GM13977 (cell line): ENCODE data around the gene ERGIC1.

Source experiments
- DNase-seq: peaks from one replicate; pipeline ENCODE4 v3.0.0; 2012; ENCODE audit warnings: low spot score
- in situ Hi-C: fragments of 300-500 bp; cut with MboI; formaldehyde crosslinking; loops from one replicate; pipeline ENCODE4 v1.12.0; 2022; ENCODE audit warnings: low sequenced_read_pairs, low pct_unique_long_range_greater_than_20kb, mixed read lengths, inconsistent platforms; ENCODE audit not compliant: unreplicated experiment
- TF ChIP-seq, protein P1 (sequence below): IDR thresholded peaks from 2 replicates; pipeline ENCODE4 v1.5.1; 2012; ENCODE audit warnings: mild to moderate bottlenecking, control low read depth; ENCODE audit not compliant: insufficient read depth; ENCODE audit errors: extremely low read depth, missing control alignments

Gene ERGIC1

DNA sequence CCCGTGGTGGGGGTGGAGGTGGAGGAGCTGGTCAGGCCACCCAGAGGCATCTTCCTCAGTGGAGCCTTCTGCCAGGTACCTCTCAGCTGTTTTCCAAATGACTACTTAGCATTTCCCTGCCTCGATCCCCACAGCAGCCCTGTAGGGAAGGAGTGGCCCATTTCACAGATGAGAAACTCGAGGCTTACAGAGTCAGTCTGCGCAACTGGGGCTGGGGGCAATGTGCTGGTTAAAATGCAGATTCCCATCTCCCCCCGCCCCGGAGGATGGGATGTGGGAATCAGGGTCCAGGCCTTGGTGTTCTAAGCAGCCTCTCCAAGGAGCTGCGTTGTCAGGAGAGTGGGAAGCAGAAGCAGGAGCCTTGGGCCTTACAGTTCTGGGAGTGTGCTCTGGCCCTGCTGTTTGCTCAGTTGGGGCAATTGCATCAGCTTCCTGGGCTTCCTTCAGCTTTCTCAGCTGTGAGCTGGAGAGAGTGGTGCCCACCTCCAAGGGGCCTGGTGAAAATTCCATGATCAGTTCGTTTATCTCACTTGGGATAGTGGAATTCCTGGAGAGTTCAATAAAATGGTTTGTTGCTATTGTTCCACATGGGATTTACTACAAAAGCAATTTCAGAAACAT, 19.4 kb downstream of the ERGIC1 start:
- in situ Hi-C loops, result no loop called here
- TF ChIP-seq, protein P1, sequence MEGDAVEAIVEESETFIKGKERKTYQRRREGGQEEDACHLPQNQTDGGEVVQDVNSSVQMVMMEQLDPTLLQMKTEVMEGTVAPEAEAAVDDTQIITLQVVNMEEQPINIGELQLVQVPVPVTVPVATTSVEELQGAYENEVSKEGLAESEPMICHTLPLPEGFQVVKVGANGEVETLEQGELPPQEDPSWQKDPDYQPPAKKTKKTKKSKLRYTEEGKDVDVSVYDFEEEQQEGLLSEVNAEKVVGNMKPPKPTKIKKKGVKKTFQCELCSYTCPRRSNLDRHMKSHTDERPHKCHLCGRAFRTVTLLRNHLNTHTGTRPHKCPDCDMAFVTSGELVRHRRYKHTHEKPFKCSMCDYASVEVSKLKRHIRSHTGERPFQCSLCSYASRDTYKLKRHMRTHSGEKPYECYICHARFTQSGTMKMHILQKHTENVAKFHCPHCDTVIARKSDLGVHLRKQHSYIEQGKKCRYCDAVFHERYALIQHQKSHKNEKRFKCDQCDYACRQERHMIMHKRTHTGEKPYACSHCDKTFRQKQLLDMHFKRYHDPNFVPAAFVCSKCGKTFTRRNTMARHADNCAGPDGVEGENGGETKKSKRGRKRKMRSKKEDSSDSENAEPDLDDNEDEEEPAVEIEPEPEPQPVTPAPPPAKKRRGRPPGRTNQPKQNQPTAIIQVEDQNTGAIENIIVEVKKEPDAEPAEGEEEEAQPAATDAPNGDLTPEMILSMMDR, result no peak
- no peak for DNase-seq

DNA sequence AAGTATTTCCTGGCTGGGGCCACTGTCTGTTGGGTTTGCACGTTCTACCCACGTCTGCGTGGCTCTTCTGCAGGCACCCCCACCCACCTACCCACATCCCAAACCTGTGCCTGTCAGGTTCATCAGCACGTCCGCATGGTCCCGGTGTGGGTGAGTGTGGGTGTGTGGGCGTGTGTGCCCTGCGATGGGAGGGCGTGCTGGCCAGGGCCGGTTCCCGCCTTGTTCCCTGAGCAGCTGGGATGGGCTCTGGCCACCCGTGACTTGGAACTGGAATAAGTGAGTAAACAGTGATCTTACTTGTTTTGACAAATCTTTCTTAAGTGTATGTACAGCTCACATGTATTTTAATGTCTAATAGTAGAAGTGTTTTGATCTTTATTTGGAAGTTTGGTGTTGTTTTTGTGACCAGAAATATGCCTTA, 20.4 kb downstream of the ERGIC1 start:
- TF ChIP-seq, protein P1, result no peak
- DNase-seq, result no peak
- in situ Hi-C loops, result no loop called here

DNA sequence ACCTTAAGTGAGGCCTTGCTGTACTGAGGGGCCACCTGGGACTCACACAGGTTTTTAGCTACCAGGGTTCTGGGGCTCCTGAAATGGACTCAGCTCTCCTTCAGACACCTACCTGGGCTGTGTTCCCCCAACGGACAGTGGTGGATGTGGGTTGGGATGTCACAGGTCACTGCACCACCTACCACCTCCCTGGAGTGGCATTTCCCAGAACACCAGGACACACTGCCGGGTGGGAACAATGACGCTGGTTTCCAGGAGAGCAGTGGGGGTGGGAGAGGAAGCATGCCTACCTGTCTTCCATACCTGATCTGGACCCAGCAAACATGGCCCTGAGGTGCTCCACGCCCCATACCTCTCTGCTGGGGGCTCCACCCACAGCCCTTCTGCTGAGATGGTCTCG, 20.9 kb downstream of the ERGIC1 start:
- TF ChIP-seq, protein P1, result no peak
- DNase-seq, result no peak
- in situ Hi-C loops, result no loop called here

DNA sequence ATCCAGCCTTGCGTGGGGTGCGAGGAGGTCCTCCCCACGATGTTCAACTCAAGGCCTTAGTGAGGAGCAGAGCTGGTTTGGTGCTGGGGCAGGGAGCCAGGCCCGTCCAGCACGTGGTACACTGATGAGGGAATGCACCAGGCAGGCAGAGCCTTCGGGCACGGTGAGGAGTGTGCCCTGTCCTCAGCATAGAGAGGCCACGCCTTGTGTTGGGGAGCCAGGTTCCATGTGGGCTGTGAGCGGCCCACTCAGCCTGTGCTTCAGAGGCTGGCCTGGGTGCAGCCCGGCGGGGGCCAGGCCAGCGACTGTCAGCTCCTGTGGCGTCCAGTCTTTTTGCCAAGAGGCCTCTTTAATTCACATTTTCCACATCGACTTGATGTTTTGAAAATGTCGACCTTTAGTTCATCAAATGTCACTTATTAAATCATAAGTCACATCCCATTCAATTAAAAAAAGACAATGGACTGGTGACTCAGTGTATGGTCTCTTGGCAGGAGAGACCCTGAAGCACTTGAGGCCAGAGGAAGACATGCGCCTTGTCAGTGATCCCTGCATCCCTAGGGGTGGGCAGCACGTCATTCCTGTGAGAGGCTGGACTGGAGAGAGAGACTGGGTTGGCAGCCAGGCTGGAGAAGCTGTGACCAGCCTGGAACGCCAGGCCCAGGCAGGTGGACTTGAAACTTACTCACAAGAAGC, 21.7 kb downstream of the ERGIC1 start:
- in situ Hi-C loops, result no loop called here
- TF ChIP-seq, protein P1, result no peak

DNA sequence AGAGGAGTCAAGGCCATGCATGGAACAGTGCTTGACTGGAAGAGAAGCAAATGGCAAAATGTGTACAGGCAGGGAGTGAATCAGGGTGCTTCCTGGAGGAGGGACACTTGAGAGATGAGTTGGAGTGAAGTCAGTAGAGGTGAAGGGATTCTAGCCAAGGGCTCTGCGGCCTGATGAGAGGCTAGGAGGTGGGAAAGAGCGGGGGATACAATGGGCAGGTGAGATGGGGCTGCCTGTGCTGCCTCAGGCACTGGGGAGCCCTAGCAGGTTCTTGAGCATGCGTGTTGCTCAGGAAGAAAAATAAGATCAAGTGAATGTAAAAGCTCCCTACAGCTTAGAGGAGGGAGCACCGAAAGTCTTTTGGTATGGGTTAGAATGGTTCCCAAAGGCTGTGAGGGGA, 22.3 kb downstream of the ERGIC1 start:
- in situ Hi-C loops, result no loop called here
- TF ChIP-seq, protein P1, result no peak
- DNase-seq, result no peak

More for the DNA sequence above, 21.7 kb downstream of the ERGIC1 start:
- no peak for DNase-seq

DNA sequence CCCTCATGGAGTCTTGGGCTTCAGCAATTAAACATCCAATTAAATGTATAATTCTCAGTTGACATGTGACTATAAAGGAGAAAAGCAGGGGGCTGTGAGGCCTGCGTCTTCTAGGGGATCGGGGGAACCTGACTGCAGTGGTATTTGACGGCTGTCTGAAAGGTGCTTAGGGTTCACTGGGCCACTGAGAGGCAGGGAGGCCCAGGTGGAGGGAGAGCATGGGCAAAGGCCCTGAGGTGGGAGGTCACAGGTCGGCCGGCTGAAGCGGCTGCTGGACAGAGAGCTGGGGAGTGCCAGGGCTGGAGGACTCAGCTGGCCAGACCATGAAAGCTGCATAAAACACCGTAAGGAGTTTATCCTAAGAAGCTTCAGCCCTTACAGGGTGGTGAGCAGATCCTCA, 23.9 kb downstream of the ERGIC1 start:
- TF ChIP-seq, protein P1, result no peak
- in situ Hi-C loops, result no loop called here
- no peak for DNase-seq
